Activated T-cell treated with anti-CD3 and anti-CD28 coated beads for 4 hours (primary cell): Measurements from ENCODE around the gene UBTF.
A peak's percentile ranks its signal among the peaks of the same experiment; 100 is the strongest.
"Not testable (repeated sequence)": the region's sequence is repeated elsewhere in the genome, so short reads cannot be mapped to it uniquely, and the experiment has no call there.

ENCODE experiments used
- DNase-seq: peaks from one replicate; pipeline ENCODE4 v3.0.0-alpha.2; 2020

UBTF gene

DNA sequence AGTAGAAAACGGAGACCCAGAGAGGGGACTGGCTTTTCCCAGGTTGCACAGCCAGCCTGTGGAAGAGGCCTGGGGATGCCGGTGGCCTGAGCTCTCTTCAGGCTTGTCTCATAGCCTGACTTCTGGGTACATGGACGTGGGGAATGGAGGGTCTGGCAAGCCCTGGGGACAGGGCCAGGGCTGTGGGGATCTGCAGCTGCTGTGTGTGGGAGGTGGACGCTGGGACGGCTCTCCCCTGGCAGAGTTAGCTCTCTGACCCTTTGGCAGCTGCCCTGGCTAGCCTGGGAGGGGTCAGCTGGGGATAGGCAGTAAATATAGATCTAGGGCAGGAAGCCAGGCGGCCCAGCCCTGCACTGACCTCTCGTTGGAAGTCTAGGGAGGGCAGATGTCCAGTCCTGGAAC, 28.0 kb upstream of the UBTF start:
- no peak for DNase-seq

DNA sequence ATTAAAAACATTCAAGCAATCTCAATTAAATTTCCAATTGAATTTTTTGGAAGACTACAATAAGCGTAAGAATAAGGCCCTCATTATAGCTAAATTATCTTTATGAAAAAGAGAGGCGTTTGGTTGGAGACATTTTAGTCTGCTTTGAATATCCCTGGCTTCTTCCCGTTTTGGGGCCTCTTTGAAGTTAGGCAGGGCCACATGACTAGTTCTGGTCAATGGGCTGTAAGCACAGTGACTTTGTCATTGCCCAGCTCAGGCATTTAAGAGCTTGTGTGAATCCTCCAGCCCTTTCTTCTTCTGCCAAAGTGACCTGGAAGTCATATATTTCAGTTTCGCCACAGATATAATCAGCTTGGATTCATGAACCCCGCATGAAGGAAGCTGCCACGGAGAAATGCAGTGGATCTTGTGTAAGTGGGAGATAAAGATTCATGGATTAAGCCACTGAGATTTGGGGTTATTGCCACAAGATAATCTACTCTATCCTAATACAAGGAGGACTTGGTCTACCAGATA, 21.7 kb upstream of the UBTF start:
- no peak for DNase-seq

DNA sequence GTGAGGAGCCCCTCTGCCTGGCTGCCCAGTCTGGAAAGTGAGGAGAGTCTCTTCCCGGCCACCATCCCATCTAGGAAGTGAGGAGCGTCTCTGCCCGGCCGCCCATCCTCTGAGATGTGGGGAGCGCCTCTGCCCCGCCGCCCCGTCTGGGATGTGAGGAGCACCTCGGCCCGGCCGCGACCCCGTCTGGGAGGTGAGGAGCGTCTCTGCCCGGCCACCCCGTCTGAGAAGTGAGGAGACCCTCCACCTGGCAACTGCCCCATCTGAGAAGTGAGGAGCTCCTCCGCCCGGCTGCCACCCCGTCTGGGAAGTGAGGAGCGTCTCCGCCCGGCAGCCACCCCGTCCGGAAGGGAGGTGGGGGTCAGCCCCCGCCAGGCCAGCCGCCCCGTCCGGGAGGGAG, 18.4 kb upstream of the UBTF start:
- DNase-seq, result not testable (repeated sequence)

DNA sequence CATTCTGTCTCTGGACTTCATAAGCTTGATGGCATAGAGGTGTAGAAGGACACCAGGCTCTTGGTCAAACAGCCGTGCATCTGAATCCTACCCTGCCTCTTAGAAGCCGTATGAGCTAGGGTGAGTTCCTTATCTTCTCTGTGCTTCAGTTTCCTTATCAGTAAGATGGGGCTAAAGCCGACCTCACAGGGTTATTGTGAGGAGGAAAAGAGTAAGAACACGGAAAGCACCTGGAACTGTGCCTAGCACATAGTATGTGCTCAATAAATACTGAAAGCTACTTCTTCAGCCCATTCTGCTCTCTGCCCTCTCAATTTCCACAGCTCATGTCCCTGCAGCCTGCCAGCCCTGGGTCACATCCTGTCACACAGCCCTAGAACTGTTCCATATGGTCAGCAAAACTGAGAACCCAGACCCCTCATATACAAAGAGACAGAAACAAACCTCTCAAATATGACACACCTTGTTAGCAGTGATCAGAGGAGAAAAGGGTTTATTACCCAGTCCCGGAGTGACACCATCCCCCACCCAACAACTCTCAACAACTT, 17.0 kb upstream of the UBTF start:
- no peak for DNase-seq

DNA sequence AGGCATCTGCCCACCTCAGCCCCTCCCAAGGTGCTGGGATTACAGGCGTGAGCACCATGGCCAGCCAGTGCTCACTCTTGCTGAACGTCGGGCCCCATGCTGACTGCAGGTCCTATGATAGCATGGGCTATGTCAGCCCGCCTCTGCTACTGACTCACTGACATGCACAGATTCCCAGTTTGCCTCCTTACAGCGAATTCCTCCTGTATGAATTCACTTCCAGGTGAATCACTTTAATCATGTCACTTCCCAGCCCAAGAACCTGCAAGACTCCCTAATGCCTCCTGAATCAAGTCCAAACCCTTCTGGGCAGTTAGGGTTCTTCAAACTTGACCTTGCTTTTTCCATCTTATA, 16.1 kb upstream of the UBTF start:
- DNase-seq, result no peak

DNA sequence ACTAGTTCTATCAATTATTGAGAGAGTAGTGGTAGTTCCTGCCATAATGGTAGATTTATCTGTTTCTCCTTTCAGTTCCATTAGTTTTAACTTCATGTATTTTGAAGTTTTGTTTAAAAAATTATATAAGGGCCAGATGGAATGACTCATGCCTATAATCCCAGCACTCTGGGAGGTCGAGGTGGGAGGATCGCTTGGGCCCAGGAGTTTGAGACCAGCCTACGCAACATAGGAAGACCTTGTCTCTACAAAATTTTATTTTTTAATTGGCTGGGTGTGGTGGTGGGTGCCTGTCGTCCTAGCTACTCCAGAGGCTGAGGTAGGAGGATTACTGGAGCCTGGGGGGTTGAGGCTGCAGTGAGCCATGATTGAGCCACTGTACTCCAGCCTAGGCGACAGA, 14.1 kb upstream of the UBTF start:
- no peak for DNase-seq

DNA sequence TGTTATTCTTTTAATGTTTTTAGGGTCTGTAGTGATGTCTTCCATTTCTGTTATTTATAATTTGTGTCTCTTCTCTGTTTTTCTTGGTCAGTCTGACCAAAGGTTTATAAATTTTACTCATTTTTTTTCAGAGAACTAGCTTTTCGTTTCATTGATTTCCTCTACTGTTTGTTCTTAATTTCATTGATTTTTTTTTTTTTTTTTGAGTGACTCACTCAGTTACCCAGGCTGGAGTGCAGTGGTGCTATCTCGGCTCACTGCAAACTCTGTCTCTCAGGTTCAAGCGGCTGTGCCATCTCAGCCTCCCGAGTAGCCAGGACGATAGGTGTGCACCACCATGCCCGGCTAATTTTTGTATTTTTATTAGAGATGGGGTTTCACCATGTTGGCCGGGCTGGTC, 12.6 kb upstream of the UBTF start:
- no peak for DNase-seq

DNA sequence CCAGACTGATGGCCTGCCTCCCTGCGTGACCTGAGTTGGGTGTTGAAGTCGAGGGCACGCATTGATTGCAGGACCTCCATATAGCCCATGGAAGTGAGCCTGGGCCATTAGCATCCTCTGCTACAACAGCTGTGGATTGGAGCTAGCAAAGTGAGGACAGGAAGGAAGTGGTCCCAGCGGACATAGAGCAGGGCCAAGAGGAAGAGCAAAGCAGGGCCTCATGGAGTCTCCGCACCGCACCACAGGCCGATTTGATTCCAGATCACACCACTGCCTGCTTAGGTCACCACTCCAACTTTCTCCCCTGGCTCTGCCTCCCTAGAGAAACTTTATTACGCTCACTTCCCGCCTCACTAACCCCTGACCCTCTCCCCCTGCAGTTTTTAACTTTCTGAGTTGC, 10.7 kb upstream of the UBTF start:
- DNase-seq, result no peak

DNA sequence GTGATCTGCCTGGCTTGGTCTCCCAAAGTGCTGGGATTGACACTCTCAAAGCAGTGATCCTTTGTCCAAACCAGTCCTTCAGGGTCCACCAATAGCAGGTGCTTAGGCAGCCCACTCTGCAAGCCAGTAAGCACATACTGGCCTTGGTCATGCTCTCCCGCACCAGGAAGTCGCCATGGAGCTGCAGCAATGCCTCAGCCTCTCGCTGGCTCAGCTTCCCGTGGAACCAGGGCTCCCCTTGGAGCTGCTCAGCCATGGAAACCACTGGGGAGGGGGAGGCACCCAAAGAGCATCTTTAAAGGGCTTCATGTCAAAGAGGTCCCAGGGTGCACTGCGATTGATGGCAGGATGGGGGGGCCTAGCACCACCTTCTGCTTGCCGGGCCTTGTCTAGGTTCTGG, 9.6 kb upstream of the UBTF start:
- no peak for DNase-seq

DNA sequence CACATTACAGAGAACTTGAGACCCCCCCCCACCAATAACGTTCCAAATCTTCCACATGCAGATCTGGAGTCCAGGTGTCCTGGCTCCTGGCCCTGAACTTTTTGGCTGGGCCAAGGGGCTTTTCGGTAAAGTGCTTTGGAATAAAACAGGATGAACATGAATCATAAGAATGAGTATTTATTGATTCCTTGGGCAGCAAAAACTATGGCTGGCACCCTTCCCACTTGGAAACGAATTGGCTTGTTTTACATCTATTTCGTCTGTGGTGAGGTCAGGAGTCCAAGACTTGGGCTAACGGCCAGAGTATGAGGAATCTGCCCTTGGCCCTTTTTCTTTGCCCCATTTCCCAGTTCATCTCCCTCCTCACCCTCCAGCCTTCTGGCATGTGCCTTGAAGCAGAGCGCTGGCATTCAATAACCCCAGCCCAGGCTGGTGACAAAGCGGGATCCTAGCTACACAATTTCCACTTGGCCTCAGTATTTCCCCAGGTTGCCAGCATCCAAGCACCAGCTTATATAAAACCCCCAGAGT, 4.1 kb upstream of the UBTF start:
- no peak for DNase-seq

DNA sequence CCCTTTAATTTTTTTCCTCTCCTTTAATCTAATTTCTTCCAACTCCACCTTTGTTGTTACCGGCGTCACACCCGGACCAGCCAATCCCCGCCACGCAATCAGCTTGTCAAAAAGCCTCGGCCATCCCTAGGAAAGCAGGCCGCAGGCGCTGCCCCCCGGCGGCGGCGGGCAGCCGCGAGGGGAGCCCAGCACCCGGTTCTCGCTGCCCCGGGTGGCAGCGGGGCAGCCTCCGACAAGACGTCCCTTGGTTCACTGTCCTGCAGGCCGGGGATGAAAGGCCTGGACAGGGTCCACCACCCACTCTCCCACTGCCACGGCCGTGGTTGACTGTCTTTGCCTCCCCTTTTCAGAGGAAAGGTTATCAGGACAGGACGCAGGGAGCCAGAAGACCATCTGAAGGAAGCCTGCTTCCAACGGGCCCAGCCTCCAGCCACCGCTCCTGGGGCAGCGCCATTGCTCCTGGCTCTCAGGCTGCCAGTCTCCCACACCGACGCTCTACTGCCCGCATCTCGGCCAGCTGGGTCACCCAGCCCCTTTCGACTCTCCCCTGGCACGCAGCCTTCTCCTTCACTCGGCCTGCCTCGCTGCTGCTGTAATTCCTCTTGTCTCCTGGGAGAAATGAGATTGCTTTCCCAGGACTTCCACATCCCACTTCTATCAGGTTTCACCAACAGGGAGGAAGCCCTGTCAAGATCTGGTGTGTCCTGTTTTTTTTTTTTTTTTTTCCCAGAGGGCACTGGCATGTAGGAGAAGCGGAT, 2.8 kb upstream of the UBTF start:
- DNase-seq, result no peak

DNA sequence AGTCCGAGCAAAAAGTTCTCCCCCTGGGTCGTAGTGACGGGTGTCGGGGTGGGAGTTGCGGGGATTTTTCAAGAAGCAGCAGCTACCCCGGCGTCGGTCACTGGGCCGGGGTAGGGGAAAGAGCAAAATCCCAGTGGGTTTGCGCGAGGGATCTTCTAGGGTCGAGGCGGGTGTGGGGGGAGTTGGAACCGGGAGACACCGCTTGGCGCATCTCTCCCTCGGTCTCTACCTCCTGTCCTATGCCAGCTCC, 2.3 kb upstream of the UBTF start:
- DNase-seq, result no peak

DNA sequence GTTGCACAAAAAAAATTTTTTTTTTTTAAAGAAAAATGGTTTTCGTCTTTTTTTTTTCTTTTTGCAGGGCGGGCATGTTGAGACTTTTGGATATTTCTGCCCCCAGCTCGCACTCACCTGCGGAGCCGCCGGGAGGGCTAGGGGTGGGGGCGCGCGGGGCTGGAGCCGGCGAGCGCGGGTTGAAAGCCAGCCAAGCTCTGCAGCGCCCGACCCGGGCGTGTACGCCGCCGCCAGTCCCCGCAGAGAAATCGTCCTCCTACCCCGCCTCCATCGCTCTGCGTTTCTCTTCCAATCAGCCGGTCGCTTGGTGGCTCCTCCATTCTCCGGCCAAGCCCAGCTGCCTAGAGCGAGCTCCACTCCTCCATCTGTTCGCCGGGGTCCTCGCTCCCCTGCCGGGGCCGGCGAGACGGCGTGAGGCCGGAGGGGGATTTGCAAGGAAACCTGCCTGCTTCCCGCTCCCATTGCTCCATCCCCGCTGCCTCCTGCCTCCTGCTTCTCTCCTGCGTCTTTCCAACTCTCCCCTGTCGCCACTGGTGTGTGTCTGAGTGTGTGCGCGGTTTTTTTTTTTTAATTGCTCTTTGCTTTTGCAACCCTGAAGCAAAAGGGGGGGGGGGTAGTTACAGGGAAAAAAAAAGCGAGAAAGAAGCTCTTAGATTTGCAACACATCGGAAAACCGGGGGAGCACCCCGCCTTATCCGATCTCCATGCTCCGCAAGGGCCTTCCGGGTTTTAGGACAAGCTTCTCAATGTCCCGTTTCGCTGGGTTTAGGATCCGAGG, 1.8 kb upstream of the UBTF start:
- peak; percentile 31 for DNase-seq

DNA sequence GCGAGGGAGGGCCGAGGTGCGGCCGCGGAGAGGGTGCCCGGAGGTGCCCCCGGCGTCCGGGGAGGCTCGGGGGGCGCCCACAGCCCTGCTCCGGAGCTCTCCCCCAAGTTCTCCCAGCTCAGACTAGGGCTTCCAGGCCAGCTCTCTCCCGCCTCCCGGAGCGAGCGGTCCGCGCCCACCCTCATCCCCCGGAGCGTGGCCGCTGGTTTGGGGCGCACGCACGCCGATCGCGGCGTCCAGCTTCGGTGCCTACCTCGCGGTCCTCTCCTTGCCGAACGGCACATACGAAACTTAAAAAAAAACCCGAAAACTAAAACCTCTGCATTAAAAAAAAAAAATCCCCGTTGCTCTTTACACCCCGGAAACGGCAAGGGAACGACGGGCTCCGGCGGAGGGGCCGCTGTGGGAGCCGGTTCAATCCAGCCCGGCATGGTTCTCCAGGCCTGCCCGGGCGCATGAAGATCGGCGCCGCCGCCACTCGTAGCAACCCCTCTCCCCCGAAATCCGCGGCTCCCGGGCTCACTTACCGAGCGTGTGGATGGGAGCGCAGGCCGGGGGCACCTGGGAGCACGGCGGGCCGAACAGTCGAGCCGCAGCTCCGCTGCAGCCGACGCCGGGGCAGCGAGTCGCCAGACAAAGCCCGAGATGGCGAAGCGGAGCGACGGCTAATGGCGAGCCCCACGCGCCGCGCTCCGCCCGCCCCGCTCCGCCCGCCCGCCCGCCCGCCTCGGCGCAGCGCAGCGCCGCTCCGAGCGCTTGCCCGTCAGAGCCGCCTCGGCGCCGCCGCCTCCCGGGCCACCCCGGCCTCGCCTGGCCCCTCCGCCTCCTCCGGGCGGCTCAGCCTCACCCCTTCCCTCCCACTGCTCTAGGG, 973 bp upstream of the UBTF start:
- peak; percentile 34 for DNase-seq

DNA sequence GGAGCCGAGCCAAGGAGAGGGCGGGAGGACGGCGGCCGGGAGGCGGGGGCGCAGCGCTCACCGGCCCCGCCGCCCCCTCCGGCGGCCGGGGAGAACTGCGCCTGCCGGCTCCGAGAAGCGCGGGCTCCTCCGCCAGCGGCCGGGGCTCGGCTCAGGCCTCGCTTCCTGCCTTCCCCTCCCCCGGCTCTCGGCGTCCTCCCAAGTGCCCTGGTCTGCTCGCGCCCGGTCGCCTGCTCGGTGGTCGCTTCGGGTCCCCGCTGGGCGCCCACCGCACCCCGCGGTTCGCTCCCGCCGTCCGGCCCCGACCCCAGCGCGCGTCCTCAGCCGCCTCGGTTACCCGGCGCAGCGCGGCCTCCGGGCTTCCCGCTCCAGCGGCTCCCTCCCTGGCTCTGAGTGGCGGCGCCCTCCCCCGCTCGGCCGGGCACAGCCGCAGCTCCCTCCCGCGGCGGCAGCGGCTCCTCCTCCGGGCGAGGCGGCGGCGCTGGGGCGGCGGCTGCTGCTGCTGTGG, 313 bp downstream of the UBTF start:
- DNase-seq, result peak; percentile 50

DNA sequence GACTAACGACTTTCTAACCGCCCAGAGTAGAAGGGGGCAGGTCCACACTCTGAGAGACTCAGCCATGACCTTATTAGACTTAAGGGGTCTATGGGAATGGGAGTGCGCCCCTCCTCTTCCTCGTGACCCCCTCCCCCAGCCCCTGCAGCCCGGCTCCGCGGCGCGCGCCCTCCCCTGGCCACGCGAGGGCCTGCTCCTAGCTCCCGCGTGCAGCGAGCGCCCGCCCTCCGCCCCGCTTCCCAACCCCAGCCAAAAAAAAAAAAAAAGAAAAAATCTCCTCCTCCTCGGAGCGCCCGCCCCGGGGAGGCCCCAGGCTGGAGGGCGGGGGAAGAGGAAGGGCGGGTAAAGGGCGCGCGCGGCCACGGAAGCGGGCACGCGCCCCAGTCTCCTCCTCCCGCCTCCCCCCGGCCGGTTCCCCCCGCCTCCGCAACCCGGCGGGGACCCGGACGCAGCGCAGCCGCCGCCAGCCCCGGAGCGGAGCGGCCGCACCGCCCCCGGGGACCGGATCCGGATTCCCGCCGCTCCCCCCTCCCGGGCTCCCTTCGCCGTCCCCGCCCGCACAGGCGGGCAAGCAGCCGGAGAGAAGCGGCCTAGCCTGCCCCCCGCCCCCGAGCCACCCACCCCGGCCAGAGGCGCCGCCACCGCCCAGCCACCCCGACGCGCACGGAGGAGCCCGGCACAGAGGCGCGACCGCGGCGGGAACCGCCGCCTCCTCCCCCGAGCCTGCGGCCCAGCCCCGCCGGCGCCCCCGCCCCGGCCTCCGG, 949 bp downstream of the UBTF start:
- peak; percentile 80 for DNase-seq

DNA sequence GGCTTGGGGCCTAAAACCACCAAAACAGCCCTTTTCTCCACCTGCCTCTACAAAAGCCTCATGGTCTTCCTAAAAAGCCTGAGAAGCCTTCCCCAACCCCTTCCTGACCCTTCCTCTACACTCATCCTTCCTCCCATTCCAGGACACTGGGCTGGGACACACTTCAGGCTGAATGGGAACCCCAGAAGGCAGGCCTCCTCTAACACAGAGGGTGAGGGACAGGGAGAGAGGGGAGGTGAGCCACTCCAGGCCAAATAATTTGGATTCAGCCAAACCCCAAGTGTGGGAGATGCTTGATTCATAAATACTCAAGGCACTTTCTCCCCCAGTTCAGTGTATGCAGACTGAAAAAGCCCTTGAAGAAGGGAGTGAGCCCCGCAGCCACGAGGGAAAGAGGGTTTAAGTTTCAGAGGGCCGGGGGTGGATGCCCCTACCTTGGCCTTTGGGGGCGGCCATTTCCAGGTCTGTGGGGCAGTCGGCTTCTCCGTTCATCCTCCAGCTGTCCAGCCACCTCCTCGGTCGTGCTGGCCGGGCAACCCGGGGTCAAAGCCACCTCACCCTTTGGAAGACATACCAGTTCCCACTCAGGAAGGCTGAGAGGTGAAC, 1.6 kb downstream of the UBTF start:
- DNase-seq, result no peak

DNA sequence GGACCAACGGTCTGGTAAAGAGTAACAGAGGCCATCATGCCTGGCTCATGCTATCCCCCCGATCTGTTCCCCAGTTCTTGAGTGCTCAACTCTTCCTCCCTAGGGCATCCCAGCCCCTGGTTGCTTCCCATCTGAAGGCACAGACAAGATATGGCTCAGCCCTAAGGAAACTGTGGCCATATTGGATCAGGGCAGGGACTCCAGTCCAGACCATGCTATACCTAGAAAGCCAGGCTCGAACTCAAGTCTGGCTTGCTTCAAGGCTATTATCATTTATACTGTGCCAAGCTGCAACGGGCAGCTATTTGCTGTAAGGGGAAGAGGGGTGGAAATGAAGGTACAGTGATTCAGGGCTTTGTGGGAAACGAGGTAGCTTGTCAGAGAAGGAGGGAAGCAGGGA, 2.8 kb downstream of the UBTF start:
- no peak for DNase-seq

DNA sequence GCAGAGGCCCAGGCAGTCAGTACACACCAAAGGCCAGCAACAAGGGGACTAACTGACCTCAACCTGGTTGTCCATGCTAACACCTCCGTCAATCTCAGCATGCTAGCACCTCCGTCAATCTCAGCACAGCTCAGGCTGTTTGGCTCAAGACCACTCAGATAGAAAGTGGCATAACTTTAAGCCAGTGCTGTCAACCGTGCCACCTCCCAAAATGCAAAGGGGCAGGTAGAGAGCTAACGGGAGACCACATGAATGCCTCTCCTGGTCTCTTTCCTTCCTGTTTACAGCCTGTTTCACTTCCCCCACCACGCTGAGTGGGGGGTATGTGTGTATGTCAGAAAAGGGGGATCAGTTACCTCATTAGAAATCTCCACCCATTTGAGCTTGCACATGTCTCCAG, 3.3 kb downstream of the UBTF start:
- no peak for DNase-seq

DNA sequence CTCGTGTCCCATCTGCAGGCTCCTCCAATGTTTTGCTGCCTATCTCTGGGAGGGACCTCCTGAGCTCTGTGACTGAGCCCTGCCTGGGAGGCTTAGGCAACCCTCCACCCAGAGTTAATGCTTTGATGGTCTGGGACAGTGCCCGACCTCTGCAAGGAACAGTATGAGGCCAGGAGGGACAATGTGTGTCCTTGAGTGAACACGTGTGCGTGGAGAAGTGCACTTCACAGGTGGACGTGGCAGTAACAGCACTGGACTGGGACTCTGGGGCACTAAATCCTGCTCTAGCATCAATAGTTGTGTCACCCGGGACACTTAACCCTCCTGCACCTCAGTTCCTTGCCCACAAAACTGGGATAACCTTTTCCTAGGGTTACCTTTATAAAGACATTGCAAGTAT, 4.6 kb downstream of the UBTF start:
- no peak for DNase-seq

DNA sequence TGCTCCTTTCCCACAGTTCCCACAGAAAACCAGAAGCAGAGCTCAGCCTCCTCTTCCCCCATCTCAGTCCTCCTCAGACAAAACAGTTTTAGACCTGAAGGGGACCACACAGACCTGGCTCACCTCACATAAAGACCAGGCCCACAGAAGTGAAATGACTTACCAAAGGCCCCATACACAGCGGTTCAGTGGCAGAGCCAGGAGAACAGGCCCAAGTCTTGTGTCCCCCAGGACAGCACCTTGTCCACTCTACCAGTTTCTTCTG, 5.3 kb downstream of the UBTF start:
- no peak for DNase-seq
